Psoas muscle (tissue), 8 donors: ENCODE measurements around the gene SLC38A8. TPM values are rescaled to one million over a fixed set of nuclear protein-coding genes. Genes with fewer than 3 reads are reported as not detected.

Experiments used
- ATAC-seq, 4 donors: fragments of 200-7000 bp; cut with Tn5 transposase; one replicate each; pipeline ENCODE4 v1.9.1; 2020; ENCODE audit warnings: moderate library complexity in 3 of 4, mild to moderate bottlenecking in 2 of 4
- DNase-seq, 2 donors: peaks; one replicate each; pipeline ENCODE4 v3.0.0-alpha.2; 2020
- H3K27ac ChIP-seq: fragments of 200-600 bp; one replicate; pipeline ENCODE4 v1.8.0; 2022
- H3K27me3 ChIP-seq, 3 donors: fragments of 200-600 bp in 1 of 3; one replicate each; pipeline versions ENCODE4 v1.6.1 to v1.8.0; 2013 to 2022; ENCODE audit warnings: low read length in 2 of 3, mild to moderate bottlenecking in 2 of 3, moderate library complexity in 1 of 3; ENCODE audit not compliant: insufficient read depth in 3 of 3
- H3K36me3 ChIP-seq, 2 donors: fragments of 200-600 bp in 1 of 2; one replicate each; pipeline versions ENCODE4 v1.6.1 to v1.8.0; 2013 to 2022; ENCODE audit warnings: low read depth in 1 of 2, mild to moderate bottlenecking in 1 of 2, moderate library complexity in 1 of 2; ENCODE audit not compliant: insufficient read depth in 1 of 2
- H3K4me1 ChIP-seq: fragments of 200-600 bp; one replicate; pipeline ENCODE4 v1.8.0; 2022
- H3K4me3 ChIP-seq: fragments of 200-600 bp; one replicate; pipeline ENCODE4 v1.8.0; 2022; ENCODE audit warnings: mild to moderate bottlenecking
- H3K9me3 ChIP-seq: fragments of 200-600 bp; one replicate; pipeline ENCODE4 v1.8.0; 2022
- WGBS, 3 donors: extraction: QIAGEN DNeasy Blood & Tissue Kit; methylation state at CpG; one replicate each; pipeline versions ENCODE4 v1.1.6 to v1.1.7; 2013; 5-methylcytosine and 5-hydroxymethylcytosine counted together
- intact Hi-C, 2 donors: fragments of 100-400 bp; cut with DNase I; formaldehyde crosslinking; loops; one replicate each; pipeline versions ENCODE4 v1.11.0 to v1.14.2; 2022
- polyA plus RNA-seq, 3 donors: library from polyadenylated mRNA; stranded (reverse); fragments of 200-250 nt; gene quantifications; one replicate each; pipeline ENCODE4 v1.2.3, GENCODE V29; 2013
- total RNA-seq, 4 donors: library from RNA; stranded (reverse); fragmentation: NEBNext Ultra II Directional in 2 of 4; extraction: Animal tissue kit (Norgen Biotek cat#: 25700) in 2 of 4; gene quantifications; one replicate each; pipeline versions ENCODE4 v1.2.1 to v1.2.4, GENCODE V29; 2021 to 2023
- TF ChIP-seq, protein P1 (sequence below): fragments of 200-600 bp; IDR thresholded peaks from one replicate; pipeline ENCODE4 v1.8.0; 2022; ENCODE audit warnings: antibody characterized with exemption
- donor health status: healthy with polysubstance abuse.
- donor health status: DM: no; HTN: no; CAD: no; lungs with moderate emphysema.
- donor health status: Bipolar disorder and iron deficiency.
- donor health status: healthy.
- donor health status: DM: yes; HTN: yes; CAD: no.
- donor health status: DM: no; HTN: no; CAD: no.
- donor health status: DM: no; HTN: no; CAD: no.
- donor health status: DM: yes; HTN: yes; CAD: no.

Gene SLC38A8
- total and polyA plus RNA-seq, 7 donors = 0.21 to 0.52 TPM; not detected in 5

DNA sequence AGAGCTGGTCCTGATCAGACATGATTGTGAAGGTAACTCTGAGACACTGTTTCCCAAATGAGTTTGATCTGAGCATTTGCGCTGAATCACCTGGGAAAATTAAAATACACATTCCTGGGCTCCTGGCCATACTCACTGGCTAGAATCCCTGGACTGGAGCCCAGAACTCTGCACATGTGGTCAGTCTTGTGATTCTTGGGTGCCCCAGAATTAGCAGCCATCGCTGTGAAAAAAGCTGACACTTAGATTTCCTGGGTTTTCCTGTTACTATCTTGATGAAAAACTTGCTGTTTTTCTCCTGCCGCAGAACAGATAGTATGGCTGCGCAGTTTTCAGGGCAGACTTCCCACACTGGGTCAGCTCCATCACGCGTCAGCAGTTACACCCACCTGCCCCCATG is 50.0 kb downstream of the SLC38A8 start:
- DNase-seq = no peak
- TF ChIP-seq, protein P1, sequence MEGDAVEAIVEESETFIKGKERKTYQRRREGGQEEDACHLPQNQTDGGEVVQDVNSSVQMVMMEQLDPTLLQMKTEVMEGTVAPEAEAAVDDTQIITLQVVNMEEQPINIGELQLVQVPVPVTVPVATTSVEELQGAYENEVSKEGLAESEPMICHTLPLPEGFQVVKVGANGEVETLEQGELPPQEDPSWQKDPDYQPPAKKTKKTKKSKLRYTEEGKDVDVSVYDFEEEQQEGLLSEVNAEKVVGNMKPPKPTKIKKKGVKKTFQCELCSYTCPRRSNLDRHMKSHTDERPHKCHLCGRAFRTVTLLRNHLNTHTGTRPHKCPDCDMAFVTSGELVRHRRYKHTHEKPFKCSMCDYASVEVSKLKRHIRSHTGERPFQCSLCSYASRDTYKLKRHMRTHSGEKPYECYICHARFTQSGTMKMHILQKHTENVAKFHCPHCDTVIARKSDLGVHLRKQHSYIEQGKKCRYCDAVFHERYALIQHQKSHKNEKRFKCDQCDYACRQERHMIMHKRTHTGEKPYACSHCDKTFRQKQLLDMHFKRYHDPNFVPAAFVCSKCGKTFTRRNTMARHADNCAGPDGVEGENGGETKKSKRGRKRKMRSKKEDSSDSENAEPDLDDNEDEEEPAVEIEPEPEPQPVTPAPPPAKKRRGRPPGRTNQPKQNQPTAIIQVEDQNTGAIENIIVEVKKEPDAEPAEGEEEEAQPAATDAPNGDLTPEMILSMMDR = no peak
- H3K4me1 ChIP-seq = peaks cover 6% of the 10 kb centered on the region
- no peak overlapping the region for H3K27ac ChIP-seq
- no peaks in the 10 kb centered on the region for H3K36me3 ChIP-seq
- intact Hi-C loops = no loop called here
- H3K4me3 ChIP-seq = no peak overlapping the region
- WGBS, 3 donors = 55 to 68% (median 60%) methylated on average over 6 of the region's 6 CpGs
- peak in 3 of 4 donors; percentile 27 to 69 (median 54) for ATAC-seq
- no peaks in the 10 kb centered on the region for H3K9me3 ChIP-seq
- H3K27me3 ChIP-seq = peaks cover 0 to 10% (median 0%) of the 10 kb centered on the region in 3 donors

DNA sequence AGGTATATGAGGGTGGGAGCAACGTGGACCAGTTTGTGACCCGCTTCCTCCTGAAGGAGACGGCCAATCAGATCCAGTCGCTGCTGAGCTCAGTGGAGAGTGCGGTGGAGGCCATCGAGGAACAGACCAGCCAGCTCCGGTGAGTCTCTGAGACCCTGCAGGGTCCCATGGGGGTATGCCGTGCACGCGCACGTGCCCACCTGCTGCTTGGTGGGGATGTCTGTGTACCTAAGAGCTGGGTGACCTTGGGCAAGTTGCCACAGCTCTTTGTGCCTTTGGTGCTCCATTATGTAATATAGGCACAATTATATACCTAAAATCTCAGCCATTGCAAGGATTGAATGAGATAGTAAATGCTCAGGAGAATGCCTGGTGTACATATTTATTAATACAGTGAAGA is 52.1 kb downstream of the SLC38A8 start:
- TF ChIP-seq, protein P1 = no peak
- no peak for DNase-seq
- H3K4me1 ChIP-seq = peaks cover 6% of the 10 kb centered on the region
- 84 to 91% (median 89%) methylated on average over 11 of the region's 11 CpGs for WGBS, 3 donors
- H3K27ac ChIP-seq = no peak overlapping the region
- peaks cover 0 to 6% (median 0%) of the 10 kb centered on the region in 3 donors for H3K27me3 ChIP-seq
- H3K36me3 ChIP-seq = no peaks in the 10 kb centered on the region
- ATAC-seq = no peak
- no peak overlapping the region for H3K4me3 ChIP-seq
- intact Hi-C loops = no loop called here
- H3K9me3 ChIP-seq = no peaks in the 10 kb centered on the region

DNA sequence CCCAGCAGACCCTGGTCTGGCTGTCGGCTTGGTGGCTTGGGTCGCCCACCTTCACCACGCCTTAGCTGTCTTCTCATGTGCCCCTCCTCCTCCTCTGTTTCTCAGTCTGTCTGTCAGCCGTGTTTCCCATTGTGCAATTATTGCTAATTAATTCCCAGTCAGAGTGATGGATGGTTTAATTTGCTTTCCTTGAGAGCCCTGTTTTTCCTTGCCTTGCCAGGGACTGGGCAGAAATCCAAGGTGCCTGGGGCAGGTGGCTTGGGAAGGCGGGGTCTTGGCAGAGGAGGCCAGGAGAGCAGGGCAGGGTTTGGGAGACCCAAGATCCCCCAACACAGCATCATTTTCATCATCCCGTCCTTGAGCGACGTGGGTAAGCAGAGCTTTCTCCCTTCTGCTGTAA is 53.3 kb downstream of the SLC38A8 start:
- Histone ChIP-seq H3K27me3 (peaks cover 0 to 6% (median 0%) of the 10 kb centered on the region in 3 donors), H3K27ac (no peak overlapping the region), H3K4me1 (peaks cover 6% of the 10 kb centered on the region), H3K36me3 (no peaks in the 10 kb centered on the region), H3K9me3 (no peaks in the 10 kb centered on the region), H3K4me3 (no peak overlapping the region)
- no peak for ATAC-seq
- TF ChIP-seq, protein P1 = no peak
- intact Hi-C loops = no loop called here
- 67 to 76% (median 70%) methylated on average over 8 of the region's 8 CpGs for WGBS, 3 donors
- DNase-seq = no peak

DNA sequence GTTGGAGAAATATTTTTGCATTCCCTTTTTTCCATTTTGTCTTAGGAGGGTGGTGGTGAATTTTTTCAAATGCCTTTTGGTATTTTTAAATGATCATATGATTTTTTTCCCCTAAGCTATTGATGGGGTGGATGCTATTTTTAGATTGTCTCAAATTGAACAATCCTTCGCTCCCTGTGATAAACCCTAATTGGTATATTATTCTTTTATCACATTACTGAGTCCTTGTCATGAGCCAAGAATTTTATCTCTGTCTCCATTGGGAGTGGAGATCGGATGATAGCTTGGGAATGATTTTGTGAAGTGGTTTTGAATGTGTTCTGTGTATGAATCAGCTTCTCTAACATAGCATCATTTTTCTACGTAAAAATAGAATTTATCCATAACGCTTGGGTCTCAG is 59.1 kb downstream of the SLC38A8 start:
- no peaks in the 10 kb centered on the region for H3K36me3 ChIP-seq
- no peak overlapping the region for H3K27ac ChIP-seq
- H3K4me1 ChIP-seq = no peaks in the 10 kb centered on the region
- TF ChIP-seq, protein P1 = no peak
- ATAC-seq (no peak), DNase-seq (no peak)
- WGBS, 3 donors = 73 to 79% (median 75%) methylated on average over 4 of the region's 4 CpGs
- H3K27me3 ChIP-seq = no peaks in the 10 kb centered on the region
- H3K9me3 ChIP-seq = no peaks in the 10 kb centered on the region
- intact Hi-C loops = no loop called here
- no peak overlapping the region for H3K4me3 ChIP-seq

DNA sequence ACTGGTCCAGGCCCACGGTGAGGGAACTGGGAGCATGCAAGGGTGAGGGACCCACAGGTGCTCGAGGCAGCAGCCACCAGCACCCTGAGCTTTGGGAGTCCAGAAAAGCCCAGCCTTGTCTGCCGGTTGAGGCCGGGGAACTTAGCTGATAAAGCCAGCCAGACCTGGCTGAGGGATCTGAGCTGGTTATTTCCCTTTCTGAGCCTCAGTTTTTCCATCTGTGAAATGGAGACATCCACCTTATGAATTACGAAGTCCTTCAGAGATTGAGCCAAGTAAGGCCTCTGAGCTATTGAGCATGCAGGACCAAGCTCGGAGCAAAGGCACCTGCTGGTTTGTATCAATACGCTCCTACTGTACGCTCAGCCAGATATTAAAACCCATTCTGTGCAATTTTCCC is 60.8 kb downstream of the SLC38A8 start:
- no peaks in the 10 kb centered on the region for H3K27me3 ChIP-seq
- no peak overlapping the region for H3K4me3 ChIP-seq
- TF ChIP-seq, protein P1 = no peak
- 95 to 98% (median 97%) methylated on average over 8 of the region's 8 CpGs for WGBS, 3 donors
- intact Hi-C loops = no loop called here
- H3K36me3 ChIP-seq = no peaks in the 10 kb centered on the region
- no peak for DNase-seq
- H3K27ac ChIP-seq = no peak overlapping the region
- ATAC-seq = no peak
- no peaks in the 10 kb centered on the region for H3K4me1 ChIP-seq
- no peaks in the 10 kb centered on the region for H3K9me3 ChIP-seq
